HL-60 (cell line): ENCODE data around the gene HECW1.

ENCODE experiments used
- GABPA ChIP-seq: IDR thresholded peaks from 2 replicates; pipeline ENCODE4 v1.6.1; 2012; ENCODE audit warnings: low read depth
- POLR2AphosphoS5 ChIP-seq: IDR thresholded peaks from 2 replicates; pipeline ENCODE4 v1.6.1; 2012; ENCODE audit warnings: low read depth
- SPI1 ChIP-seq: IDR thresholded peaks from 2 replicates; pipeline ENCODE4 v1.6.1; 2012; ENCODE audit warnings: low read depth, mild to moderate bottlenecking, borderline replicate concordance
- TF ChIP-seq, protein P1 (sequence below): IDR thresholded peaks from one replicate; pipeline ENCODE4 v1.5.1; 2011; ENCODE audit warnings: low read length, control low read depth, inconsistent platforms; ENCODE audit not compliant: insufficient read depth
- TF ChIP-seq, protein P2 (sequence below): IDR thresholded peaks from 2 replicates; pipeline ENCODE4 v1.6.1; 2012; ENCODE audit warnings: low read depth; ENCODE audit not compliant: insufficient replicate concordance

DNA sequence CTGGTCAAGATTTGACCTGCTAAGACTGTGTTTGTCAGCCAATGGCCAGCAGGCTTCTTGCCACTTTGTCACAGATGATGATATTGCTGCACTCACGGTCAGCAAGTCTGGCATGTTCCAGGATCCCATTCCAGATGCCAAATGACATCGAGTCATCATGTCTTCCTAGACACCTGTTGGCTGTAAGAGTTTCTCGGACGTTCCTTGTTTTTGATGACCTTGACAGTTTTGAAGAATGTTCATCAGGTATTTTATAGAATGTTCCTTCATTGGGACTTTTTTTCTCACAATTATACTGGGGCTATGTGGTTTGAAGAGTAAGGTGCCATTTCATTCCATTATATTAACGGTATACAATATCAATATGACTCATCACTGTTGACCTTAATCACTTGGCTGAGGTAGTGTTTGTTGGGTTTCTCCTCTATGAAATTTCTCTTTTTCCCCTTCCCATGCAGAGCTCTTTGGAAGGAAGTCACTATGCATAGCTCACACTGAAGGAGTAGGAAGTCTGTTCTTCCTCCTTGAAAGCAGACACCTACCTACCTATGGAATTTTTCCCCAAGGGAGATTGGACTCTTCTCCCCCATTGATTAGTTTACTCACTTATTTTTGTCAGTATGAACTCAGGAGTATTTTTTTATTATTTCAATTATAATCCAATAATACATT, 31.6 kb downstream of the HECW1 start:
- TF ChIP-seq, protein P1, sequence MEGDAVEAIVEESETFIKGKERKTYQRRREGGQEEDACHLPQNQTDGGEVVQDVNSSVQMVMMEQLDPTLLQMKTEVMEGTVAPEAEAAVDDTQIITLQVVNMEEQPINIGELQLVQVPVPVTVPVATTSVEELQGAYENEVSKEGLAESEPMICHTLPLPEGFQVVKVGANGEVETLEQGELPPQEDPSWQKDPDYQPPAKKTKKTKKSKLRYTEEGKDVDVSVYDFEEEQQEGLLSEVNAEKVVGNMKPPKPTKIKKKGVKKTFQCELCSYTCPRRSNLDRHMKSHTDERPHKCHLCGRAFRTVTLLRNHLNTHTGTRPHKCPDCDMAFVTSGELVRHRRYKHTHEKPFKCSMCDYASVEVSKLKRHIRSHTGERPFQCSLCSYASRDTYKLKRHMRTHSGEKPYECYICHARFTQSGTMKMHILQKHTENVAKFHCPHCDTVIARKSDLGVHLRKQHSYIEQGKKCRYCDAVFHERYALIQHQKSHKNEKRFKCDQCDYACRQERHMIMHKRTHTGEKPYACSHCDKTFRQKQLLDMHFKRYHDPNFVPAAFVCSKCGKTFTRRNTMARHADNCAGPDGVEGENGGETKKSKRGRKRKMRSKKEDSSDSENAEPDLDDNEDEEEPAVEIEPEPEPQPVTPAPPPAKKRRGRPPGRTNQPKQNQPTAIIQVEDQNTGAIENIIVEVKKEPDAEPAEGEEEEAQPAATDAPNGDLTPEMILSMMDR = no peak
- TF ChIP-seq POLR2AphosphoS5 = no peak
- TF ChIP-seq SPI1 = no peak
- TF ChIP-seq GABPA = no peak
- TF ChIP-seq, protein P2, sequence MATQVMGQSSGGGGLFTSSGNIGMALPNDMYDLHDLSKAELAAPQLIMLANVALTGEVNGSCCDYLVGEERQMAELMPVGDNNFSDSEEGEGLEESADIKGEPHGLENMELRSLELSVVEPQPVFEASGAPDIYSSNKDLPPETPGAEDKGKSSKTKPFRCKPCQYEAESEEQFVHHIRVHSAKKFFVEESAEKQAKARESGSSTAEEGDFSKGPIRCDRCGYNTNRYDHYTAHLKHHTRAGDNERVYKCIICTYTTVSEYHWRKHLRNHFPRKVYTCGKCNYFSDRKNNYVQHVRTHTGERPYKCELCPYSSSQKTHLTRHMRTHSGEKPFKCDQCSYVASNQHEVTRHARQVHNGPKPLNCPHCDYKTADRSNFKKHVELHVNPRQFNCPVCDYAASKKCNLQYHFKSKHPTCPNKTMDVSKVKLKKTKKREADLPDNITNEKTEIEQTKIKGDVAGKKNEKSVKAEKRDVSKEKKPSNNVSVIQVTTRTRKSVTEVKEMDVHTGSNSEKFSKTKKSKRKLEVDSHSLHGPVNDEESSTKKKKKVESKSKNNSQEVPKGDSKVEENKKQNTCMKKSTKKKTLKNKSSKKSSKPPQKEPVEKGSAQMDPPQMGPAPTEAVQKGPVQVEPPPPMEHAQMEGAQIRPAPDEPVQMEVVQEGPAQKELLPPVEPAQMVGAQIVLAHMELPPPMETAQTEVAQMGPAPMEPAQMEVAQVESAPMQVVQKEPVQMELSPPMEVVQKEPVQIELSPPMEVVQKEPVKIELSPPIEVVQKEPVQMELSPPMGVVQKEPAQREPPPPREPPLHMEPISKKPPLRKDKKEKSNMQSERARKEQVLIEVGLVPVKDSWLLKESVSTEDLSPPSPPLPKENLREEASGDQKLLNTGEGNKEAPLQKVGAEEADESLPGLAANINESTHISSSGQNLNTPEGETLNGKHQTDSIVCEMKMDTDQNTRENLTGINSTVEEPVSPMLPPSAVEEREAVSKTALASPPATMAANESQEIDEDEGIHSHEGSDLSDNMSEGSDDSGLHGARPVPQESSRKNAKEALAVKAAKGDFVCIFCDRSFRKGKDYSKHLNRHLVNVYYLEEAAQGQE = no peak
